Measurements from ENCODE around the gene GBGT1. TPM values are rescaled to one million over a fixed set of nuclear protein-coding genes. Genes with fewer than 3 reads are reported as not detected.

Gene GBGT1
- total RNA-seq, 2 experiments from 2014 or later: 3.6 to 4.1 TPM

DNA sequence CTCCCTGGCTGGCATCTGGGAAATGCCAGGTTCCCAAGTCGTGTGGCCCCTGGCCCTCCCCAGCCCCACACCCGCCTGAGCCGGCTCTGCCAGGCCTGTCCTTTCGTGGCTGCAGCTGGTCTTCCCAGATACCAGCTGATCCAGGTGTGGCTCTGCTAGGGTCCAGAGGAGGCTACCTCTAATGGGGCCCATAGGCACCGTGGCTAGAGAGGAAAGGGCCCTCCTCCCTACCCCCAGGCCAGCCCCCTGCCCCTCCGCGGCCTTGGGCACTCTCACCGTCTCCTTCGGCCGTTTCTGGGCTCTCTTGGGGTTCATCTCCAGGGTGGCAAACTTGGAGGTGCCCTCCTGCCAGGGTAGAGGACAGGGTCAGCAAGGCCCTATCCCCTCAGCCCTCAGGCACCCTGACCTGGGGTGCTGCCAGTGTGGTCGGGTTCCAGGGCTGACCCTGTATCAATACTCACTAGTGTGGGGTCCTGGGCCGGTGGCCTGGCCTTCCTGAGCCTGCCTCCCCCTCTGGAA, 59.7 kb downstream of the GBGT1 start:
- ChIA-PET POLR2A (interaction anchor here (1.3 to 1.7 kb wide), 2 partner anchors 10 to 43 kb away, joined by 3 to 4 read pairs; no protein-coding TSS in a partner anchor), CTCF (interaction anchor here (1.3 to 22.4 kb wide), 3 partner anchors 10 to 42 kb away, joined by 7 to 376 read pairs (median 8); no protein-coding TSS in a partner anchor)
- no peaks in the 10 kb centered on the region for H3K27me3 Mint-ChIP-seq
- H3K27ac Mint-ChIP-seq: no peak overlapping the region
- H3K9me3 Mint-ChIP-seq: no peaks in the 10 kb centered on the region
- ATAC-seq (no peak), DNase-seq (no peak)
- intact Hi-C loops (cut with micrococcal nuclease): loop anchor here (2.0 kb wide), 1 partner anchor 43 kb away; no protein-coding TSS in a partner anchor
- peaks cover 50% of the 10 kb centered on the region for H3K36me3 Mint-ChIP-seq (ENCODE audit: low read depth)
- H3K4me3 Mint-ChIP-seq: no peak overlapping the region
- TF ChIP-seq, protein P1, sequence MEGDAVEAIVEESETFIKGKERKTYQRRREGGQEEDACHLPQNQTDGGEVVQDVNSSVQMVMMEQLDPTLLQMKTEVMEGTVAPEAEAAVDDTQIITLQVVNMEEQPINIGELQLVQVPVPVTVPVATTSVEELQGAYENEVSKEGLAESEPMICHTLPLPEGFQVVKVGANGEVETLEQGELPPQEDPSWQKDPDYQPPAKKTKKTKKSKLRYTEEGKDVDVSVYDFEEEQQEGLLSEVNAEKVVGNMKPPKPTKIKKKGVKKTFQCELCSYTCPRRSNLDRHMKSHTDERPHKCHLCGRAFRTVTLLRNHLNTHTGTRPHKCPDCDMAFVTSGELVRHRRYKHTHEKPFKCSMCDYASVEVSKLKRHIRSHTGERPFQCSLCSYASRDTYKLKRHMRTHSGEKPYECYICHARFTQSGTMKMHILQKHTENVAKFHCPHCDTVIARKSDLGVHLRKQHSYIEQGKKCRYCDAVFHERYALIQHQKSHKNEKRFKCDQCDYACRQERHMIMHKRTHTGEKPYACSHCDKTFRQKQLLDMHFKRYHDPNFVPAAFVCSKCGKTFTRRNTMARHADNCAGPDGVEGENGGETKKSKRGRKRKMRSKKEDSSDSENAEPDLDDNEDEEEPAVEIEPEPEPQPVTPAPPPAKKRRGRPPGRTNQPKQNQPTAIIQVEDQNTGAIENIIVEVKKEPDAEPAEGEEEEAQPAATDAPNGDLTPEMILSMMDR (IDR thresholded peaks at IDR 0.05): no peak
- no peaks in the 10 kb centered on the region for H3K4me1 Mint-ChIP-seq (ENCODE audit: low read depth)

DNA sequence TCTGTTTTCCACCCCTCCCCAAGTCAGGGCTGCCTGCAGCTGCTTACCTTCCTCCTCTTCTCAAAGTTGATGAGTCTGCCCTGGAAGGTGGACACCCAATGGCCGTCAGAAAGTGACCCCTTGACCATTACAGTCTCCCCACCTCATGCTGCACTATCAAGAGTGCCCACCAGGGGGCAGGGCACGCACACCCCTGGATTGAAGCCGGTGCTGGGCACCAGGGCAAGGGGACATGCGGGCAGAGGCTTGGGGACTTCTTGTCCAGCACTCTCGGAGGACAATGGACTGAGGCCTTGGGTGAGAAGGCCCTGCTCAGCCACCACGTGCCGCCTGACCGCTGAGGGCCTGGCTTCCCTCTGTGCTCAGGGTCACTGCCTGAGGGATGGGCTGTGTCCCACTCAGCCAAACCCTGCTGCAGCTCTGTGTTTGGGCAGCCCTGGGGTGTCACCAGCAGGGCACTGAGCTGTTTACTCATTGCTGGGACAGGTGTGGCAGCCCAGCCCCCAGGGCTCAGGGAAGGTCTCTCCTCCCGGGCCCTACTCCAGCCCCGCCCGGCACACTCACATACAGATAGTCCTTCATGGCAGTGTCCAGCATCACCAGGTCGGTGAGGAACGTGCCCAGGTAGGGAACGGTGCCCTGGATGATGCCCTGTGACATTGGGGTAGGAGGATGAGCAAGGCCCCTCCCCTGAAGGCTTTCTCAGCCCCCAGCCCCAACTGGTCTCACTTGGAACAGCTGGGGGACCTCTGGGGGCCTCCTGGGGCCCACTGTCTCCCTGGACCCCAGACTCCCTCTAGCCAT, 60.3 kb downstream of the GBGT1 start:
- ChIA-PET POLR2A (interaction anchor here (1.3 to 1.7 kb wide), 3 partner anchors 9 to 44 kb away, joined by 3 to 6 read pairs (median 4); no protein-coding TSS in a partner anchor), CTCF (interaction anchor here (0.7 to 22.4 kb wide), 10 partner anchors 9 to 56 kb away, joined by 3 to 376 read pairs (median 6); no protein-coding TSS in a partner anchor)
- intact Hi-C loops (cut with micrococcal nuclease): loop anchor here (2.0 kb wide), 1 partner anchor 43 kb away; no protein-coding TSS in a partner anchor
- Mint-ChIP-seq H3K9me3 (no peaks in the 10 kb centered on the region), H3K27ac (no peak overlapping the region), H3K4me3 (no peak overlapping the region), H3K27me3 (no peaks in the 10 kb centered on the region), H3K36me3 (ENCODE audit: low read depth) (peaks cover 55% of the 10 kb centered on the region), H3K4me1 (ENCODE audit: low read depth) (no peaks in the 10 kb centered on the region)
- DNase-seq (peak; percentile 59), ATAC-seq (peak; percentile 72)
- TF ChIP-seq, protein P1 (IDR thresholded peaks at IDR 0.05): peak; percentile 97

Other genes starting within 250 kb of the GBGT1 start
- gene TSC1, start 219.3 kb downstream of the GBGT1 start, total RNA-seq: 10 to 100 TPM; 20.7 to 23.2 TPM
- not detected for gene GFI1B, start 185.2 kb downstream of the GBGT1 start, total RNA-seq
- gene GTF3C5, start 132.9 kb downstream of the GBGT1 start, total RNA-seq: 10 to 100 TPM; 87.6 to 95.3 TPM
- gene CEL, start 101.9 kb downstream of the GBGT1 start, total RNA-seq: 1 to 10 TPM; 2.9 to 3.0 TPM
- 10 to 100 TPM; 80.5 to 88.2 TPM for gene RALGDS, start 42.7 kb downstream of the GBGT1 start, total RNA-seq
- not detected for gene OBP2B, start 45.3 kb upstream of the GBGT1 start, total RNA-seq
- gene ABO, start 111.3 kb upstream of the GBGT1 start, total RNA-seq: not detected
- gene SURF6, start 172.3 kb upstream of the GBGT1 start, total RNA-seq: 10 to 100 TPM; 24.9 to 28.3 TPM
- 10 to 100 TPM; 23.4 to 29.0 TPM for gene MED22, start 184.2 kb upstream of the GBGT1 start, total RNA-seq
- gene RPL7A, start 184.3 kb upstream of the GBGT1 start, total RNA-seq: 1,000 to 10,000 TPM; 3,479 to 3,507 TPM
- gene SURF1, start 192.6 kb upstream of the GBGT1 start, total RNA-seq: 10 to 100 TPM; 22.1 to 25.3 TPM
- 10 to 100 TPM; 14.6 to 21.5 TPM for gene SURF2, start 192.6 kb upstream of the GBGT1 start, total RNA-seq
- 100 to 1,000 TPM; 219 to 239 TPM for gene SURF4, start 212.1 kb upstream of the GBGT1 start, total RNA-seq
- under 1 TPM; 0.45 to 0.52 TPM for gene STKLD1, start 212.5 kb upstream of the GBGT1 start, total RNA-seq

All from activated CD8-positive, alpha-beta T cell treated with anti-CD3 and anti-CD28 coated beads for 36 hours (primary cell).